Glutamatergic neuron (in vitro differentiated cells): ENCODE measurements around the gene ZNF221. TPM values are rescaled to one million over a fixed set of nuclear protein-coding genes. Genes with fewer than 3 reads are reported as not detected.
"Not testable (repeated sequence)": the region's sequence is repeated elsewhere in the genome, so short reads cannot be mapped to it uniquely, and the experiment has no call there.

Source experiments
- DNase-seq: peaks from one replicate; pipeline ENCODE4 v3.0.0; 2022
- H3K27ac Mint-ChIP-seq: one replicate; pipeline ENCODE4 v1.8.0; 2020; ENCODE audit warnings: mild to moderate bottlenecking, mixed read lengths, inconsistent platforms; ENCODE audit not compliant: unreplicated experiment
- H3K27me3 Mint-ChIP-seq: one replicate; pipeline ENCODE4 v1.8.0; 2020; ENCODE audit warnings: mild to moderate bottlenecking, moderate library complexity, mixed read lengths, inconsistent platforms; ENCODE audit not compliant: unreplicated experiment
- H3K36me3 Mint-ChIP-seq: one replicate; pipeline ENCODE4 v1.8.0; 2020; ENCODE audit warnings: mild to moderate bottlenecking, mixed read lengths, inconsistent platforms; ENCODE audit not compliant: unreplicated experiment
- H3K4me1 Mint-ChIP-seq: one replicate; pipeline ENCODE4 v1.8.0; 2020; ENCODE audit warnings: mild to moderate bottlenecking, low read depth, mixed read lengths, inconsistent platforms; ENCODE audit not compliant: unreplicated experiment
- H3K4me3 Mint-ChIP-seq: one replicate; pipeline ENCODE4 v1.8.0; 2020; ENCODE audit warnings: mild to moderate bottlenecking, mixed read lengths, inconsistent platforms; ENCODE audit not compliant: unreplicated experiment
- H3K9me3 Mint-ChIP-seq: one replicate; pipeline ENCODE4 v1.8.0; 2020; ENCODE audit warnings: mild to moderate bottlenecking, moderate library complexity, mixed read lengths, inconsistent platforms; ENCODE audit not compliant: unreplicated experiment
- total RNA-seq: library from RNA; stranded (reverse); fragmentation: NEBNext Ultra II Directional; extraction: Animal tissue kit (Norgen Biotek cat#: 25700); gene quantifications from one replicate; pipeline ENCODE4 v1.2.1, GENCODE V29; 2021; ENCODE audit not compliant: unreplicated experiment
- TF ChIP-seq, protein P1 (sequence below): fragments of 200-600 bp; sonication (generic); IDR thresholded peaks from one replicate; pipeline ENCODE4 v1.5.0; 2021; ENCODE audit not compliant: partially characterized antibody, unreplicated experiment

Gene ZNF221
- total RNA-seq, 1 donor from 2014 or later = 16.1 TPM

- Mint-ChIP-seq H3K27ac (no peak overlapping the region), H3K9me3 (peaks cover 1% of the 10 kb centered on the region), H3K27me3 (no peaks in the 10 kb centered on the region), H3K4me3 (no peak overlapping the region), H3K4me1 (no peaks in the 10 kb centered on the region), H3K36me3 (no peaks in the 10 kb centered on the region)
- no peak for DNase-seq
- TF ChIP-seq, protein P1, sequence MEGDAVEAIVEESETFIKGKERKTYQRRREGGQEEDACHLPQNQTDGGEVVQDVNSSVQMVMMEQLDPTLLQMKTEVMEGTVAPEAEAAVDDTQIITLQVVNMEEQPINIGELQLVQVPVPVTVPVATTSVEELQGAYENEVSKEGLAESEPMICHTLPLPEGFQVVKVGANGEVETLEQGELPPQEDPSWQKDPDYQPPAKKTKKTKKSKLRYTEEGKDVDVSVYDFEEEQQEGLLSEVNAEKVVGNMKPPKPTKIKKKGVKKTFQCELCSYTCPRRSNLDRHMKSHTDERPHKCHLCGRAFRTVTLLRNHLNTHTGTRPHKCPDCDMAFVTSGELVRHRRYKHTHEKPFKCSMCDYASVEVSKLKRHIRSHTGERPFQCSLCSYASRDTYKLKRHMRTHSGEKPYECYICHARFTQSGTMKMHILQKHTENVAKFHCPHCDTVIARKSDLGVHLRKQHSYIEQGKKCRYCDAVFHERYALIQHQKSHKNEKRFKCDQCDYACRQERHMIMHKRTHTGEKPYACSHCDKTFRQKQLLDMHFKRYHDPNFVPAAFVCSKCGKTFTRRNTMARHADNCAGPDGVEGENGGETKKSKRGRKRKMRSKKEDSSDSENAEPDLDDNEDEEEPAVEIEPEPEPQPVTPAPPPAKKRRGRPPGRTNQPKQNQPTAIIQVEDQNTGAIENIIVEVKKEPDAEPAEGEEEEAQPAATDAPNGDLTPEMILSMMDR = no peak
Observed at GRCh38 chr19:43939557-43940260, 11.3 kb upstream of the ZNF221 start.

DNA sequence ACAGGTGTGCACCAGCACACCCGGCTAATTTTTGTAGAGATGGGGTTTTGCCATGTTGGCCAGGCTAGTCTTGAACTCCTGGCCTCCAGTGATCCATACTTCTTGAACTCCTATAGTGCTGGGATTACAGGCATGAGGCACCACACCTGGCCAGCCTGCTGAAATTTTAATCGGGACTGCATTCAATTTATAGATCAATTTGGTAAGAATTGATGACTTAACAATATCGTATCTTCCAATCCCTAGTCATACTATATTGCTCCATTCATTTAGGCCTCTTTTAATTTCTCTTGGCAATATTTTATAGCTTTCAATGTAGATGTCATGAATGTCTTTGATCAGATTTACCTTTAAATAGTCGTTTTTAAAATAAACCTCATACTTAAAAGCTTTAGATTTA is 10.3 kb upstream of the ZNF221 start:
- Mint-ChIP-seq H3K9me3 (peaks cover 1% of the 10 kb centered on the region), H3K4me1 (no peaks in the 10 kb centered on the region), H3K4me3 (no peak overlapping the region), H3K27ac (no peak overlapping the region), H3K27me3 (no peaks in the 10 kb centered on the region), H3K36me3 (no peaks in the 10 kb centered on the region)
- no peak for DNase-seq
- TF ChIP-seq, protein P1 = no peak

GRCh38 chr19:43941209-43941608 is 9.8 kb upstream of the ZNF221 start:
- DNase-seq = no peak

DNA sequence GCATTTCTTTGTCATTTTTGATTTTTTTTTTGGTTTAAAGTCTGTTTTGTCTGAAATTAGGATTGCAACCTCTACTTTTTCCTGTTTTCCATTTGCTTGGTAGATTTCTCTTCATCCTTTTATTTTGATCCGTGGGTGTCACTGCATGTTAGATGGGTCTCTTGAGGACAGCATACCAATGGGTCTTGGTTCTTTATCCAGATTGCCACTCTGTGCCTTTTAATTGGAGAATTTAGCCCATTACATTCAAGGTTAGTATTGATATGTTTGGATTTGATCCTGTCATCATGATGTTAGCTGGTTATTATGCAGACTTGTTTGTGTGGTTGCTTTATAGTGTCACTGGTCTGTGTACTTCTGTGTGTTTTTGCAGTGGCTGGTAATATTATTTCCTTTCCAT is 3.6 kb upstream of the ZNF221 start:
- not testable (repeated sequence) for H3K4me3 Mint-ChIP-seq

More at GRCh38 chr19:43941209-43941608, 9.8 kb upstream of the ZNF221 start:
- no peak overlapping the region for H3K4me3 Mint-ChIP-seq
- H3K27me3 Mint-ChIP-seq = no peaks in the 10 kb centered on the region
- H3K4me1 Mint-ChIP-seq = no peaks in the 10 kb centered on the region
- TF ChIP-seq, protein P1 = no peak
- H3K9me3 Mint-ChIP-seq = peaks cover 1% of the 10 kb centered on the region
- no peaks in the 10 kb centered on the region for H3K36me3 Mint-ChIP-seq
- H3K27ac Mint-ChIP-seq = no peak overlapping the region

GRCh38 chr19:43949803-43950202 is 1.2 kb upstream of the ZNF221 start:
- H3K9me3 Mint-ChIP-seq = peaks cover 12% of the 10 kb centered on the region
- not testable (repeated sequence) for H3K4me3 Mint-ChIP-seq

More for the DNA sequence above, 3.6 kb upstream of the ZNF221 start:
- peaks cover 19% of the 10 kb centered on the region for H3K36me3 Mint-ChIP-seq
- not testable (repeated sequence) for DNase-seq, H3K27ac Mint-ChIP-seq, H3K4me1 Mint-ChIP-seq, H3K27me3 Mint-ChIP-seq
- peaks cover 11% of the 10 kb centered on the region for H3K9me3 Mint-ChIP-seq

GRCh38 chr19:43956827-43957226 is 5.8 kb downstream of the ZNF221 start:
- no peak overlapping the region for H3K27ac Mint-ChIP-seq
- H3K36me3 Mint-ChIP-seq = peaks cover 44% of the 10 kb centered on the region
- no peak for DNase-seq
- H3K4me1 Mint-ChIP-seq = no peaks in the 10 kb centered on the region
- H3K9me3 Mint-ChIP-seq = peaks cover 9% of the 10 kb centered on the region
- TF ChIP-seq, protein P1 = no peak
- H3K27me3 Mint-ChIP-seq = peaks cover 3% of the 10 kb centered on the region
- H3K4me3 Mint-ChIP-seq = no peak overlapping the region

More at GRCh38 chr19:43949803-43950202, 1.2 kb upstream of the ZNF221 start:
- H3K27me3 Mint-ChIP-seq, H3K27ac Mint-ChIP-seq, H3K4me1 Mint-ChIP-seq, DNase-seq: not testable (repeated sequence)
- peaks cover 25% of the 10 kb centered on the region for H3K36me3 Mint-ChIP-seq
